Measurements from ENCODE around the gene OPN3. TPM values are rescaled to one million over a fixed set of nuclear protein-coding genes. Genes with fewer than 3 reads are reported as not detected.

OPN3 gene
- total and polyA plus RNA-seq, 9 of the 15 experiments (the other 6 are each of a cell fraction or from before 2014, with no cell fraction given): 4.2 to 34.6 (median 17.0) TPM

- no peak for TF ChIP-seq STAG1 (CRISPR knock-in tag; IDR thresholded peaks at IDR 0.05; ENCODE audit: borderline replicate concordance)
- TF ChIP-seq MAFF (IDR thresholded peaks at IDR 0.05; ENCODE audit: low read length): no peak
- TF ChIP-seq NONO (IDR thresholded peaks at IDR 0.05; ENCODE audit: low read depth in 2 of 2, low read length in 1 of 2): no peak
- TF ChIP-seq PBX2 (CRISPR knock-in tag; IDR thresholded peaks at IDR 0.05; ENCODE audit: low read depth): no peak
- TF ChIP-seq PBX2 (tag; conservative IDR thresholded peaks at IDR 0.05; ENCODE audit: low read depth): peak; percentile 83
- no peak for TF ChIP-seq ZNF639 (CRISPR knock-in tag; conservative IDR thresholded peaks at IDR 0.05 in 1 of 2, IDR thresholded peaks at IDR 0.05 in 1 of 2)
- no peak for TF ChIP-seq ZKSCAN1 (IDR thresholded peaks at IDR 0.05; ENCODE audit: low read depth, low read length)
- no peak for TF ChIP-seq ZNF830 (CRISPR knock-in tag; IDR thresholded peaks at IDR 0.05)
- TF ChIP-seq NFYB (IDR thresholded peaks at IDR 0.05; ENCODE audit: extremely low read depth, insufficient read length): no peak
- TF ChIP-seq ZNF12 (CRISPR knock-in tag; IDR thresholded peaks at IDR 0.05): peak; percentile 95
- TF ChIP-seq CREM (IDR thresholded peaks at IDR 0.05; ENCODE audit: low read depth): no peak
- TF ChIP-seq MCM3 (IDR thresholded peaks at IDR 0.05): no peak
- TF ChIP-seq DPF2 (IDR thresholded peaks at IDR 0.05): peak; percentile 54; the same call in 1 of the 2 replicates
- TF ChIP-seq ZNF224 (CRISPR knock-in tag; IDR thresholded peaks at IDR 0.05): no peak
- TF ChIP-seq ZNF280A (IDR thresholded peaks at IDR 0.05; ENCODE audit: low read depth, partially characterized antibody): no peak
- TF ChIP-seq HEY1 (CRISPR knock-in tag; IDR thresholded peaks at IDR 0.05; ENCODE audit: borderline replicate concordance): no peak
- no peak for TF ChIP-seq ZC3H11A (IDR thresholded peaks at IDR 0.05; ENCODE audit: low read depth, low read length)
- TF ChIP-seq PTBP1 (IDR thresholded peaks at IDR 0.05; ENCODE audit: low read depth, low read length): no peak
- no peak for TF ChIP-seq JUN (IDR thresholded peaks at IDR 0.05; ENCODE audit: borderline replicate concordance, low read depth, low read length)
- no peak for TF ChIP-seq JUN (CRISPR knock-in tag; IDR thresholded peaks at IDR 0.05; ENCODE audit: borderline replicate concordance)
- no peak for TF ChIP-seq KAT8 (IDR thresholded peaks at IDR 0.05; ENCODE audit: low read depth)
- no peak for TF ChIP-seq CSDE1 (IDR thresholded peaks at IDR 0.05)
- TF ChIP-seq NR2C1 (IDR thresholded peaks at IDR 0.05): no peak; the same call in 1 of the 2 replicates
- TF ChIP-seq NR2C1 (tag; IDR thresholded peaks at IDR 0.05): peak; percentile 60; the same call in 1 of the 2 replicates
- no peak for TF ChIP-seq SP2 (IDR thresholded peaks at IDR 0.05; ENCODE audit: extremely low read depth, low read depth, low read length, poor library complexity, severe bottlenecking)
- no peak for TF ChIP-seq KLF10 (CRISPR knock-in tag; IDR thresholded peaks at IDR 0.05)
- no peak for TF ChIP-seq HSF4 (CRISPR knock-in tag; IDR thresholded peaks at IDR 0.05; ENCODE audit: borderline replicate concordance)
These were observed 29.1 kb downstream of the OPN3 start (continued) for GRCh38 chr1:241611063-241611462.
